GM12864 (cell line): ENCODE measurements around the gene NEMF.

Experiments
- DNase-seq: peaks from one replicate; pipeline ENCODE4 v3.0.0-alpha.2; 2011; ENCODE audit warnings: low read depth
- H3K4me3 ChIP-seq: 2 replicates; pipeline ENCODE4 v1.5.1; 2011; ENCODE audit warnings: mild to moderate bottlenecking, low read depth, low read length, control low read depth
- TF ChIP-seq, protein P1 (sequence below): IDR thresholded peaks from 2 replicates; pipeline ENCODE4 v1.5.1; 2011; ENCODE audit warnings: low read depth, mild to moderate bottlenecking, moderate library complexity, low read length, control low read depth, inconsistent platforms; ENCODE audit errors: missing control alignments

Gene NEMF

DNA sequence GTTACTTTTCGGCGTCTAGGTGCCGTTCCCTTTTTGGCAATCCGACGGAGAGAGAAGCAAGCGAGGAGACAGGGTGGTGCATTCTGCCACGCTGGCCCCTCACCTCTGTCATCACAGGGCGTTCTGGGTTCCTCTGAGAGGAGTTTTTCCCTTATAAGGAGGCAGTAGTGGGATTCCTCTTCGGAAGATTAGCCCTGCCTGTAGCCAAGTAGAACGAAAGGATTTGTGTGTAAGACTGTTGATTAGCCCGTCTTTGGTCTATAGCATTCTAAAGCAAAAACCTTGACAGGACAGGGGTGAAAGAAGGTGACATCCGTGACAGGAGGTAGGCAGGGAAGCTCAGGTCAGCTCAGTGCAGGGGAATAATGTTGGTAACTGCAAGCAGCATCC, 9.1 kb upstream of the NEMF start:
- no peak for DNase-seq

DNA sequence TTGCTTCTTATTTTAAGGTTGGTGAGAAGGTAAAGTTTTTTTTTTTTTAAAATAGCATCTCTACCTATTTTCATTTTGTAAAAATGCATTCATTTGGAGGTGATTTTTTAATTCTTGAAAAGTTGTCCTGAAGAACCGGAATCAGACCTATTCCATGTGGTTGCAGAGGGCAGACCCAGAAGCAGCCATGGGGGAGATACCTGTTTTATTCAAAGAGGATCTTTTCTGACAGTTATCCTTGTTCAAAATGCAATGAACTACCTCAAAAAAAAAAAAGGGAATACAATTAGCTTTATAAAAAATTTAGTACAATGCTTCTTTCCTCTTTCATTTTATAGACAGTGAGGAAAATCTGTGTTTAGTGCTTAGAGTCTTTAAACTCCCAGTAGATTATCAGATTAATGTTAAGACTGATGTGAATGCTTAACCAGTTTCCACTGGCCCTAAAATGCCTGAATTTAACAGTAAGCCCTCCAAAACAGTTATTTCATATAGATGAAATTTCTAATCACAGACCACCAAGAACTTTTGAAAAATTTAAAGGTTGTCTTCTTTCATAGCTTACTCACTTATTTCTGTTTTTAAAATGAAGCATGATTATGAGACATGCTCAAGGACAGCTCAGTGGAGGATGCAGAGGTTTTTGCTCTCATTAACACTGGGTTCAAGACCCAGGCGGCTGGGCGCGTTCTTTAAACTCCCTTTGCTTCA, 8.6 kb upstream of the NEMF start:
- TF ChIP-seq, protein P1, sequence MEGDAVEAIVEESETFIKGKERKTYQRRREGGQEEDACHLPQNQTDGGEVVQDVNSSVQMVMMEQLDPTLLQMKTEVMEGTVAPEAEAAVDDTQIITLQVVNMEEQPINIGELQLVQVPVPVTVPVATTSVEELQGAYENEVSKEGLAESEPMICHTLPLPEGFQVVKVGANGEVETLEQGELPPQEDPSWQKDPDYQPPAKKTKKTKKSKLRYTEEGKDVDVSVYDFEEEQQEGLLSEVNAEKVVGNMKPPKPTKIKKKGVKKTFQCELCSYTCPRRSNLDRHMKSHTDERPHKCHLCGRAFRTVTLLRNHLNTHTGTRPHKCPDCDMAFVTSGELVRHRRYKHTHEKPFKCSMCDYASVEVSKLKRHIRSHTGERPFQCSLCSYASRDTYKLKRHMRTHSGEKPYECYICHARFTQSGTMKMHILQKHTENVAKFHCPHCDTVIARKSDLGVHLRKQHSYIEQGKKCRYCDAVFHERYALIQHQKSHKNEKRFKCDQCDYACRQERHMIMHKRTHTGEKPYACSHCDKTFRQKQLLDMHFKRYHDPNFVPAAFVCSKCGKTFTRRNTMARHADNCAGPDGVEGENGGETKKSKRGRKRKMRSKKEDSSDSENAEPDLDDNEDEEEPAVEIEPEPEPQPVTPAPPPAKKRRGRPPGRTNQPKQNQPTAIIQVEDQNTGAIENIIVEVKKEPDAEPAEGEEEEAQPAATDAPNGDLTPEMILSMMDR: no peak
- peak overlapping the region; percentile 70 for H3K4me3 ChIP-seq

More for the DNA sequence above, 9.1 kb upstream of the NEMF start:
- TF ChIP-seq, protein P1: no peak
- H3K4me3 ChIP-seq: peak overlapping the region; percentile 70

DNA sequence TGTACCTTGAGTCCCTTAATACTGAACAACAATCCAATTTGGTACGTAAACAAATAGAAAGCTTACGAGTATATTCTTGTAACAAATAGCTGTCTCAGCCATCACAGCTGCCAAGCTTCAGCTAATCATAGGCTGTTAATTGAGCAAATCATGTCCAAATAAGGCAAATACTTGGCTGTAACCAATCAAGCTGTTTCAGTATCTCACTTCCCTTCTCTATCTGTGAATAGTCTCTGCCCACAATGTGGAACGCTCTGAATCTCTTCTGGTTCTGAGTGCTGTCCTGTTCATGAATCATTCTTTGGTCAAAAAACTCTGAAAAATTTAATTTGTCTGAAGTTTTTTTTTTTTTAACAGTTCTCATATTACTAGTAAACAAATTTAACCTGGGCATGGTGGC, 5.8 kb upstream of the NEMF start:
- no peak overlapping the region for H3K4me3 ChIP-seq
- no peak for DNase-seq
- TF ChIP-seq, protein P1: no peak

More for the DNA sequence above, 8.6 kb upstream of the NEMF start:
- no peak for DNase-seq

DNA sequence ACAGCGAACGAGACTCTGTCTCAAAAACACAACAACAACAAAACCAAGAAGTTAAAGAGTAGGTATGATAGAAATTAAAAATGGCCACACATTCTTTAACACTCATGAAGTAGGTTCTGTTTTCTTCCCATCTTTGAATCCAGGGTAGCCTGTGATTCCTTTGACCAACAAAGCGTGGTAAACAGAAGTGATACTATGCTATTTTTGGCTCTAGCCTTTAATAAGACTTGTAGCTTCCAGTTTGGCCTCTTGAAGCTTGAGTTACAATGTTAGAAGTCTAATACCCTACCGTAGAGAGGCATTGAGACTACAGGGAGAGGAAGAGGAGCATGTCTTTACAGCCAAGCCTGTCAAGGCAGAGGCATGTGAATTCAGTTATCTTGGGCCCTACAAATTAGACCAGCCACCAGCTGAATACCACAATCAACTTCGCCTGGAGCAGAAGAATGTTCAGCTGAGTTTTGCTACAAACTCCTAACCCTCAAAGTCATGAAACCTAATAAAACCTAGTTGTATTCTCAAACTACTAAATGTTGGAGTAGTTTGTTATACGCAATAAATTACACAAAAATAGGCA, 4.9 kb upstream of the NEMF start:
- no peak overlapping the region for H3K4me3 ChIP-seq
- TF ChIP-seq, protein P1: no peak
- no peak for DNase-seq

DNA sequence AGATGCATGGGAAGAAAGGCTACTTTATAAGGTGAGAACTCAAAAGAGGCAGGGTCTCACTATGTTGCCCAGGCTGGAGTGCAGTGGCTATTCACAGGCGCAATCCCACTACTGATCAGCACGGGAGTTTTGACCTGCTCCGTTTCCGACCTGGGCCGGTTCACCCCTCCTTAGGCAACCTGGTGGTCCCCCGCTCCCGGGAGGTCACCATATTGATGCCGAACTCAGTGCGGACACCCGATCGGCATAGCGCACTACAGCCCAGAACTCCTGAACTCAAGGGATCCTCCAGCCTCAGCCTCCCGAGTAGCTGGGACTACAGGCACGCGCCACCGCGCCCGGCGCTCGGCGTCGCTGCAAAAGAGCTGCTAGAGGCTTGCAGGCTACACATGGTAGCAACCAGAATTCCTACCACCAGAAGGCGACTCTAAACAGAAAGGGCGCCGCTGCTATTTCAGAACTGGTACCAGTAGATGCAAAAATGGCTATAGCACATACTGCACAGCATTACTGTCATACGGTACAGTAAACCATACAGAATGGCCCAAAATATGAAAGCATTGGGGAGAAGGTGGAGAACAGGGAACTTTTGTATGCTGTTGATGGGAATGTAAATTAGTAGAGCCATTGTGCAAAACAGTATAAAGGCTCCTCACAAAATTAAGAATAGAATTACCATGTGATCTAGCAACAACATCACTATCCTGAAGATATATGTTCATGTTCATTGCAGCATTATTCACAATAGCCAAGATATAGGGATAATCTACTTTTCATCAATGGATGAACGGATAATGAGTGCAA, 1.2 kb upstream of the NEMF start:
- TF ChIP-seq, protein P1: peak; percentile 59
- no peak for DNase-seq
- peak overlapping the region; percentile 94 for H3K4me3 ChIP-seq

DNA sequence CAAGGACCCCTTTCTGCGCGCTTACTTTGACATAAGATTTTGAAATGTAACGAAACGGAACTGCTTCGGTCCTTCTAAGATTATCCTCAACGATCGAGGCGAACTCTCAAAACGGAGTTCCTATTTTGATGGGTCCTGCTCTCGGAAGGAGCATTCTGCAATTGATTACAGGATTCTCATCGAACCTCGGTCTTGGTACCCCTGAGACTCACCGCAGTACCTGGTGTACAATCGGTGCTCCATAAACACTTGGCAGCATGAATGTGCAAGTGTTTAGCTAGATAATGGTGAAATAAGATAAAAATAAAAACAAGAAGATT, 530 bp upstream of the NEMF start:
- peak overlapping the region; percentile 94 for H3K4me3 ChIP-seq
- DNase-seq: no peak
- TF ChIP-seq, protein P1: no peak
